ENCODE measurements around the gene NRM.
A peak's percentile ranks its signal among the peaks of the same experiment; 100 is the strongest.
"Not testable (repeated sequence)": the region's sequence is repeated elsewhere in the genome, so short reads cannot be mapped to it uniquely, and the experiment has no call there.

The NRM gene

GRCh38 chr6:30664994-30665767 lies 25.6 kb downstream of the NRM start:
- DNase-seq (ENCODE audit: low read depth), result no peak

GRCh38 chr6:30657922-30658321 lies 32.9 kb downstream of the NRM start:
- not testable (repeated sequence) for DNase-seq (ENCODE audit: low read depth)

GRCh38 chr6:30657454-30657853 lies 33.3 kb downstream of the NRM start:
- DNase-seq (ENCODE audit: low read depth), result no peak

GRCh38 chr6:30656513-30656912 lies 34.3 kb downstream of the NRM start:
- no peak for DNase-seq (ENCODE audit: low read depth)

GRCh38 chr6:30655743-30656094 lies 35.1 kb downstream of the NRM start:
- DNase-seq (ENCODE audit: low read depth), result no peak

GRCh38 chr6:30654798-30655742 lies 35.7 kb downstream of the NRM start:
- no peak for DNase-seq (ENCODE audit: low read depth)

- DNase-seq (ENCODE audit: low read depth), result no peak
Observed at GRCh38 chr6:30651143-30651542, 39.6 kb downstream of the NRM start.

- DNase-seq (ENCODE audit: low read depth), result peak; percentile 62
Observed at GRCh38 chr6:30647242-30648116, 43.3 kb downstream of the NRM start.

- peak; percentile 90 for DNase-seq (ENCODE audit: low read depth)
Observed at GRCh38 chr6:30646450-30647241, 44.1 kb downstream of the NRM start, which contains the start of gene C6orf136. Gene C6orf136 (plus strand): TSS chr6:30647133. CDS start chr6:30647232, 99 bp downstream.

- DNase-seq (ENCODE audit: low read depth), result no peak
Observed at GRCh38 chr6:30645989-30646388, 44.8 kb downstream of the NRM start.

- DNase-seq (ENCODE audit: low read depth), result no peak
Observed at GRCh38 chr6:30644769-30645168, 46.0 kb downstream of the NRM start.

- DNase-seq (ENCODE audit: low read depth), result no peak
Observed at GRCh38 chr6:30643656-30644055, 47.1 kb downstream of the NRM start.

- DNase-seq (ENCODE audit: low read depth), result no peak
Observed at GRCh38 chr6:30641048-30641447, 49.7 kb downstream of the NRM start.

- DNase-seq (ENCODE audit: low read depth), result no peak
Observed at GRCh38 chr6:30640481-30640880, 50.3 kb downstream of the NRM start.

Data from activated T-cell treated with anti-CD3 and anti-CD28 coated beads for 1 hour (primary cell).